NCI-H1417 (cell line): ENCODE measurements around the gene LENG1.
"Not testable (repeated sequence)": the region's sequence is repeated elsewhere in the genome, so short reads cannot be mapped to it uniquely, and the experiment has no call there.

Experiments
- DNase-seq, 3 experiments: peaks; one replicate each; lab custom pipeline; 2025; lab: John Stamatoyannopoulos, UW

The LENG1 gene

GRCh38 chr19:54159352-54160181, at the start of gene LENG1:
Gene LENG1 (minus strand): TSS chr19:54159721. CDS start chr19:54159695, 26 bp downstream.
- DNase-seq: peak; percentile 99 to 100 (median 100)

DNA sequence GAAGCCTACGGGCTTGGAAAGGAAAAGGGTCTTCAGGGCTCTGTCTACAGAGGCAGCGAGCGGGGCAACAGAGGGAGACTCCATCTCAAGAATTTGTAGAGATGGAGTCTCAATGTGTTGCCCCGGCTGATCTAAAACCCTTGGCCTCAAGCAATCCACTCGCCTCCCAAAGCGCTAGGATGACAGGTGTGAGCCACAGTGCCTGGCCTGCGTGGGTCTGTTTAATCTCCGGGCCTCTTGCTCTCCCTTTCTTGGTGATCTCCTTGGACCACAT, 49.2 kb upstream of the LENG1 start:
- DNase-seq: no peak

DNA sequence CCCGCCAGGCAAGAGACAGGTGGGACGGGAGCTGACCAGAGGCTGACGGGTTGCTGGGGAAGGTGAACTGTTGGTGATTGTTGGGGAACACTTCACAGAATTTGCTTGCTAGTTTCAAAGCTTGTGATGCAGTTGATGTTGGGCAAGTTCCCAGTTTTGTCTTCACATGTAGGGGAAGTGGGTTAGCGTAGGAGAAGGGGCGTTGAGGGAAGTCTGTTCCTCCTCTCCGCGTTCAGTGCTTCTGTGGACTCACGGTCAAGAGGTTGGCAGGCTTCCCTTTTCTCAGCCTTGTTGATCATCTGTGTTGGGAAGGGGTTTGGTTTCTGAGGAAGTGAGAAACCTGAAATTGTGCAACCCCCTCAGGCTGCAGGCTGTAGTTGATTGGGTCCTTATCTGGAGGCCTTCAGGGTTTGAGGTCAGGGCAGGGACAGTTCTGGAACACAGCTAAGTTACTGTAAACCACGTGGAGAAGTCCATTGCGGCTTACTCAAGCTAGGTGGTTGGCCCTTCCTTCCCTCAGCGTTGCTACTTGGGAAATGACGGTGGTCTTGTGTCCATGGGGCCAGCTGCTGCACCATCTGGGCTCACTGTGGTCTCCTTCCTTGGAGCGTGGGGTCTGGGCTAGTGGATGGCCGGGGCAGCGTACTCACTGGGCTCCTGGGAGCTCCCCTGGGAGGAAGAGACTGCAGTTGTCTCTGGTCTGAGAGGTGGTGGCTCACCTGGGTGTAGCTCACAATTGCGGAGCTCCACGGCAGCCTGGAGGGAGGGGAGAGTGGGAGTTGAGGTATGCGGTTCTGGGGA, 48.7 kb upstream of the LENG1 start:
- DNase-seq: no peak

DNA sequence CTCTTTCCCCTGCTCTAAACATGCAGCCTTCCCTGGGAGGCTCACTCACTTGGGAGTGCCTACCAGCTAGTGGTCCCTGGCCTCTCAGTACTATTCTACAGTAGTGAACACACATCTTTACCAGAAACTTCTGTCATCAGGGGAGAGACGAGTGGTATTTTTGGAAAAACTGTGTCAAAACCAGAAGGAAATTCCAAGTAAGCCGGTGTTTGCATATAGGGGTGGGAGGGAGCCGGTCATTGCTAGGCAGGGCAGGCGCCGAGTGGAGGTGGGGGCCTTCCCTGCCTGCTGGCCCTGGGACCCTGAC, 48.1 kb upstream of the LENG1 start:
- DNase-seq: no peak

GRCh38 chr19:54207193-54207592, 47.7 kb upstream of the LENG1 start:
- DNase-seq: not testable (repeated sequence)

- no peak for DNase-seq
Observed at GRCh38 chr19:54206831-54207177, 47.3 kb upstream of the LENG1 start.

DNA sequence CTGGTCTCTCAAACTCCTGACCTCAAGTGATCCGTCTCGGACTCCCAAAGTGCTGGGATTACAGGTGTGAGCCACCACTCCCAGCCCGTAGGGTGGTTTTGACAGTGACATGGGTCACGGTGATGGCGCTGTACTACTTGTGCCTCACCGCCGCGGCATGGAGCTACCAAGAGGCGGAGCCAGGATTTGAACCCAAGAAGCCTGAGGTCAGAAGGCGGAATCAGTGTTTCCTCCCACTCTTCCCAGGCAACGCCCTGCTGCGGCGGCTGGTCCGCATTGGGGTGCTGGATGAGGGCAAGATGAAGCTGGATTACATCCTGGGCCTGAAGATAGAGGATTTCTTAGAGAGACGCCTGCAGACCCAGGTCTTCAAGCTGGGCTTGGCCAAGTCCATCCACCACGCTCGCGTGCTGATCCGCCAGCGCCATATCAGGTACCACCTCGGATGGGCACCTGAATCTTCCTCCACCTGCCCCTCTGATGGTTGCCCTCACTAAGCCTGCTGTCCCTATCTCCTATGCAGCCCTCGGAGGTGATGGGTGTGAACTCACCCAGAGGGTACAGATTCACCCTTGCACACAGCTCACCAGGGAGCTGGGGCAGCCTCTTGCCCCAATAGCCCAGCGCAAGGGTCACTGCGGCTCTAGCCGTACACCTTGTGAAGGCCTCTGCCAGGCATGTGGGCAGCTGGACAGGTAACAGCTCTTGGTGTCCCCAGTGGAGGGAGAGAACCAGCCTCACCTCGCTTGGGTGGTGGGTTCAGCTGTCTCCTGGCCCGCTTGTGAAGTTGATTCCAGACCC, 46.7 kb upstream of the LENG1 start:
- DNase-seq: no peak

- DNase-seq: no peak
Observed at GRCh38 chr19:54204767-54205468, 45.4 kb upstream of the LENG1 start.

DNA sequence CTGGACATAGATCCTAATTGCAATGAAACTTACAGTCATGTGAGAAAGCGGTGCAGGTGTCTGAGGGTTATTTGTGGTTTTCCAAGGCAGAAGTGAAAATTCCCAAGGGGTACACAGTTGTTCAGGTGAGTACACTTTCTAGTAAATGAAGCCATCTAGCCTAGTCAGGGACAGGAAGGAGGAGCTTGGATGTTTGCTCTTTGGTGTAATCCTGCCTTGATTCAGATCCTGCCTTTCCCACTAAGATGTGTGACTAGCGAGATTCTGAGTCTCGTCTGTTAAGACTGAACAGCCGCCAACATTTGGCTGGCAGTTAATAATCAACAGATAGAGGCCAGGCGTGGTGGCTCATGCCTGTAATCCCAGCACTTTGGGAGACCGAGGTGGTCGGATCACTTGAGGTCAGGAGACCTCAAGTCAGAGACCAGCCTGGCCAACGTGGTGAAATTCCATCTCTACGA, 43.7 kb upstream of the LENG1 start:
- DNase-seq: no peak

DNA sequence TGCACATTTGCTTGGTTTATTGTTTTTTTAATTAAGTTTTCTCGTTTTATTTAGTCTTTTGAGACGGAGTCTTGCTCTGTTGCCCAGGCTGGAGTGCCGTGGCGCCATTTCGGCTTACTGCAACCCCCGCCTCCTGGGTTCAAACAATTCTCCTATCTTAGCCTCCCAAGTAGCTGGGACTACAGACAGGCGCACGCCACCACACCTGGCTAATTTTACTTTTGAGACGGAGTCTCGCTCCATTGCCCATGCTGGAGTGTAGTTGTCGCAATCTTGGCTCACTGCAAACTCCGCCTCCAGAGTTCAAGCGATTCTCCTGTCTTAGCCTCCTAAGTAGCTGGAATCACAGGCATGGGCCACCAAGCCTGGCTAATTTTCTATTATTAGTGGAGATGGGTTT, 42.5 kb upstream of the LENG1 start:
- DNase-seq: no peak

- DNase-seq: no peak
Observed at GRCh38 chr19:54201172-54201701, 41.7 kb upstream of the LENG1 start.

- DNase-seq: no peak
Observed at GRCh38 chr19:54199401-54199800, 39.9 kb upstream of the LENG1 start.

DNA sequence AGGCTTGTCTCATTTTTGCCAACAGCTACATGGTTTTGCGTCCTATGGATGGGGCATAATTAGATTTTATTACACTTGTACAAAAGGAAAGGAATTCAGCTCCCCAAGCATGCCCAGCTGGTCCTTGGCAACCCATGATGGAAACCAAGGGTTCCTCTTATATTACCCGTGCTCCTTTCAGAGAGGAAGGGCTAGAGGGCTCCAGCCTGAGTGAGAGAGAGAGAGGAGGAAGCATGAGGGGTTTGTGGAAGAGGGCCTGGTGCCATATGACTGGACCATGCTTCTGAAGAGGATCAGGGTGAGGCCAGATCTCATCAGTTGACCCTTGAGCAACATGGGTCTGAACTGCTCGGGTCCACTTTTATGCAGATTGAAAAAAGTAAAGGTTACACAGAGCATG, 37.6 kb upstream of the LENG1 start:
- no peak for DNase-seq

GRCh38 chr19:54196536-54196935, 37.0 kb upstream of the LENG1 start:
- DNase-seq: no peak

DNA sequence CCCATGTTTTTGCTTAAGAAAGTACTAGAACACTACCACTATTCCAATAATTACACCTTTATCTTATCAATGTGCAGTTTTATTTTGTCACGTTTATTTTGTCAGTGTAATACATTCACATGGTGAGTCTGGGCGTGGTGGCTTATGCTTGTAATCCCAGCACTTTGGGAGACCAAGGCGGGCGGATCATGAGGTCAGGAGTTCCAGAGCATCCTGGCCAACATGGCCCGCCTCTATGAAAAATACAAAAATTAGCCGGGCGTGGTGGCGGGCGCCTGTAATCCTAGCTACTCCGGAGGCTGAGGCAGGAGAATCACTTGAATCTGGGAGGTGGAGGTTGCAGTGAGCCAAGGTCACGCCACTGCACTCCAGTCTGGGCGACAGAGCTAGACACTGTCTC, 34.9 kb upstream of the LENG1 start:
- not testable (repeated sequence) for DNase-seq

GRCh38 chr19:54193011-54193410, 33.5 kb upstream of the LENG1 start:
- DNase-seq: no peak

- no peak for DNase-seq
Observed at GRCh38 chr19:54191811-54192453, 32.4 kb upstream of the LENG1 start.

GRCh38 chr19:54191011-54191810, 31.7 kb upstream of the LENG1 start, which contains the start of gene TSEN34:
Gene TSEN34 (plus strand): TSS chr19:54191308. CDS start chr19:54191365, 57 bp downstream.
- DNase-seq: peak; percentile 92 to 95 (median 94)

GRCh38 chr19:54190503-54191010, 31.0 kb upstream of the LENG1 start:
- DNase-seq: peak; percentile 95 to 99 (median 99)
